Measurements from ENCODE around the gene NPHP4.
"Not testable (repeated sequence)": the region's sequence is repeated elsewhere in the genome, so short reads cannot be mapped to it uniquely, and the experiment has no call there.

The NPHP4 gene

DNA sequence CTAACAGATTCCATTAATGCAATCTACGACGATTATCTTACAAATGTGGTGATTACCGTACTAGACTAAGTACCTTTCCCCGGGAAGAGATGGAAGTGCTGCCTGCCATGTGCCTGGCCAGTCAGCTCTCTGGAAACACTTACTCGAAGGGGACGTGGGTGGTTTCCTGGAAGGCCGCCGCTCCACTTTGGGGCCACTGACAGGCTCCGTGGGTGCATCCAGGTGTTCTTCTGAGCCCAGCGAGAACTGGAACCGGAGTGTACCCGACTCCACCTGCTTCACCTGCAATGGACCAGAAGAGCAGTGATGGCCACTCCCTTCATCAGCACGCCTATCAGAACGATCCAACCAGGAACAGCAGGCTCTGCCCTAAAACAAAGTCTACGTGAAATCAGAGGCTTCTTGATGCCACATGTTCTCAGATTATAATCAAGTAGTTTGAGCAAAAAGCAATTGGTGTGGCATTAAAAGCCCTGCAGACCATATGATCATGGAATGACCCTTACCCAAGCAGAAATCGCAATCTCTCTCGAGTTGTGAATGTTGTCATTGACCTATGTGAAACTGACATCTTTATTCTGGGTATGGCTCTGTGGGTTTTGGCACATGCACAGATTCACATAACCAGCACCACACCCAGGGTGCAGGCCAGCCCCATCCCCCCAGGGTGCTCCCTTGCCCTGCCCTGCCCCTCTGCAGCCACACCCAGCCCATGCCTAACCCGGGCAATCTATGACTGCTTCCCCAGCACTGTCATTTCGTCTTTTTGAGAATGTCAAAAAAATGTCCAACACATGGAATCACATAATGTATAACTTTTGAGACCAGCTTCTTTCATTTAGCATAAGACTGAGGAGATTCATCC lies 64.5 kb downstream of the NPHP4 start:
- no peak for DNase-seq

GRCh38 chr1:5926686-5927435 lies 65.4 kb downstream of the NPHP4 start:
- DNase-seq: no peak

- DNase-seq: not testable (repeated sequence)
Observed at GRCh38 chr1:5922700-5923330, 69.4 kb downstream of the NPHP4 start.

DNA sequence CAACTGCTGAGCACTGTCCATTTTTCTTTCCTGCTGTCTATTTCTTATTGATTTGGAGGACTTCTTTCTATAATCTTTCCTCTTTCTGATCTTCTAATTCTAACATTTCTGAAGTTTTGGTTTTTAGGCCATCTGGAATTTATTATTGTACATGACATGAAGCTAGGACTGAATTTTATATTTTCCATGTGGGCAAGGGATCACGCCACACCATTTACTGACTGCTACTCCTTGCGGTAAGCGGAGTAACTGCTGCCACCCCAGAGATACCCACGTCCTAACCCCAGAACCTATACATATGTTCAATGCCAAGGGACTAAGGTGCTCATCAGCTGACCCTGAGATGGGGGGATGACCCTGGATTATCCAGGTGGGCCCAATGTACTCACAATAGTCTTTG lies 70.6 kb downstream of the NPHP4 start:
- DNase-seq: no peak

- no peak for DNase-seq
Observed at GRCh38 chr1:5921129-5921528, 71.1 kb downstream of the NPHP4 start.

DNA sequence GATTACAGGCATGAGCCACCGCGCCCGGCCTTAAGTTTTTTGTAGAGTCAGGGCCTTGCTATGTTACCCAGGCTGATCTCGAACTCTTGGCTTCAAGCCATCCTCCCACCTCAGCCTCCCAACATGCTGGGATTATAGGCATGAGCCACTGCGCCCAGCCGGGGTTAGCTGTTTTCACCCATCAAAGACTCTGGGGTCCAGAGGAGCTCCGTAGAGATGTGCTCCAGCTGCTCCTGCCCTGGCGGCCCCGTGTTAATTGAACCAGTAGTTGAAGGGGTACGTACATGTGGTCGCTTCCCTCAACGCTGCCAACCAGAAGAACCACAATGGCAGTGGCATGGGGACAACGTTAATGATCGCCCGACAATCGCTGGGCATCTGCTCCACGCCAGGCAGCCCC lies 72.0 kb downstream of the NPHP4 start:
- DNase-seq: no peak

- DNase-seq: no peak
Observed at GRCh38 chr1:5918275-5918649, 74.0 kb downstream of the NPHP4 start.

- DNase-seq: no peak
Observed at GRCh38 chr1:5917591-5918274, 74.5 kb downstream of the NPHP4 start.

GRCh38 chr1:5917281-5917590 lies 75.0 kb downstream of the NPHP4 start:
- DNase-seq: no peak

DNA sequence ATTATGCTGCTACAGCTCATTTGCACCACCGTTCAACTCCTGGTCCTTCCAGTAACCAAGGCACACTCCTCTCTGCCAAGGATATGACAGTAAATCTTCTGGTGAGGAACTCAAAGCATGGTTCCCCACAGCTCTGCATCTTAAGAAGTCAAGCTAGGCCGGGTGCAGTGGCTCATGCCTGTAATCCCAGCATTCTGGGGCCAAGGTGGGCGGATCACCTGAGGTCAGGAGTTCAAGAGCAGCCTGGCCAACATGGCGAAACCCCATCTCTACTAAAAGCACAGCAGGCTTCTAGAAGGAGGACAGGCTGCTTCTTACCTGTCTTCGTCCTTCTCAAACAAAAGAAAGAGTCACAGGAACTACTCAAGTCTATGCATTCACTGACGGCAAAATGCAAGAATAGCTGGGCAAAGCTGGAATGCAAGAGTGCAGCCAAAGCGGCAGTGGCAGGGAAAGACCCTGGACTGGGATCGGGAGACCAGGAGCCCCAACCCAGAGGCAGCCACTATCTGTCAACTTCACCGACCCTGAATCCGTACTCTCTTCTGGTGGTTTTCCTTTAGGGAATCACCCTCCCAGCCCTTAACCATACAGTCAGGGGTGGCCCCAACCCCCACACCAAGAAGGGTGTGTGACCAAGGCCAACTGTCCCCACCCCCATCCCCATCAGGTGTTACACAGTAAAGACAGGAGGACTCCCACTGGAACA lies 75.5 kb downstream of the NPHP4 start:
- DNase-seq: no peak

DNA sequence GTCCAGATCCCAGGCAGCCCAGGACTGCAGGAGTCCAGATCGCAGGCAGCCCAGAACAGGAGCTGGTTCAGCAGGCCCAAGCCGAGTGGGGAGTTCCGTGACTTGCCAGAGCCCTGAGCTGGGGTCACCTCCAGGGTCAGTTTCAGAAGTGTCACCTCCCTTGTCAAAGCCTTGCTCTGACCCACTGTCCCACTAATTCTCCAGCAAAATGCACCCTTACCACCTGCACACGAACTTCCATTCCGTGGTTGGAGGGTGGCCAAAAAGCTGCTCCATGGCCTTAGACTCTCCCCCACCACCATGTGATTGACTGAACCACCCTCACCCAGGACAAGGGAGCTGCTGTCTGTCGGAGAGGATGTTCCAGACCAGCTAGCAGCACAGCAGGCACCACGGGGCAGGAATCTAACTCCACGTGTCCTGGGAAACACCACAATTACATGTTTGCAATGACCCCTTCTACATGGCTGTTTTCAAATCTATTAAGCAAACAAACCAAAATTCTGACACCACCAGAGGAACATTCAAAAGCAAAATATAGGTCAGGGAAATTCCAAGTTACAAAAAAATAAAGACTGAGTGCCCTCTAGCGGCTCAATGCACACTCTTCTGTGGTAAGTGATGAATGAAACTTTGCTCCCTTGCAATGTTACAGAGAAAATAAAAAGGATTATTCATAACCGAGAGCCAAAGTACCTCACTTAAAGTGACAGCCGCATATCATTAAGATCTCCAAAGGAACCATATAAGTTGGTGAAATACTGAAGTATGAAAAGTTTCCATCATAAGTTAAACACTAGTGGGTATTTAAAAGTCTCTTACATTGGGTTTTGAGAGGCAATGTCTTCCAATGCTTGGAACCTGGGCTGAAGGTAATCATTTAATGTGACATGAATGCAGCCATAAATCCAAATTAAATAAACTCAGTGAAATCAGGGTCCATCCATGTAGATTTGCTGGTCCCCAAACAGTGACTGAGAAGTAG lies 76.3 kb downstream of the NPHP4 start:
- peak; percentile 10 for DNase-seq

DNA sequence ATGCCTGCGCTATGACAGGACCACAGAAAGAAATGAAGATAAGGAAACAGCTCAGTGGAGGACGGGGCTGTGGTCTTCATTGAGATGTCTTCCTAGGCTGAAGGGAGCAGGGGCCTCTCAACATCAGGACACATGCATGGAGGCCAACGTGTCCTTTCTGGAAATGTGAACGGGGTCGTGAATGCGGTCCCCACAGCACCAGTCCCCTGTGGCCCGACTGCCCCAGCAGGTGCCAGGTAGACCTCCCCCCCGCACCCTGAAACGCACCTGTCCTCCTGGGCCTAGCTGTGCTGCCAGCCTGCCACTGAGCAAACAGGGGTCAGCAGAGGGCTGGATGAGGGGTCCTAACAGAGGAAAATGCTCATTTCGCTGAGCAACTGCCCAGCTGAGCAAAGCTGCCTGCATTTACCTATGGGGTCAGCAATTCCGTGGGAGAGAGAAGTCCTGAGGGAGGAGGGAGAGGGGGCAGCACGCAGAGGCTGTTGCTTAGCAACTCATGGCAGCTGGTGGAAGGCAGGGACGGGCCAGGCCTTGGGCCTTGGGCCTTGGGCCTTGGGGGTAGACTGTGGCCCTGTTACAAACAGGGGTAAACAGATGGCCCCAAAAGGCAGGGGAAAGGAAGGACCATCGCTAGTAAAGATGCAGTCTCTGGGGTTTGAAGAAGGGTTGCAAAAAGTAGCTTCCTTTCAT lies 77.4 kb downstream of the NPHP4 start:
- no peak for DNase-seq

GRCh38 chr1:5913876-5914275 lies 78.3 kb downstream of the NPHP4 start:
- no peak for DNase-seq

DNA sequence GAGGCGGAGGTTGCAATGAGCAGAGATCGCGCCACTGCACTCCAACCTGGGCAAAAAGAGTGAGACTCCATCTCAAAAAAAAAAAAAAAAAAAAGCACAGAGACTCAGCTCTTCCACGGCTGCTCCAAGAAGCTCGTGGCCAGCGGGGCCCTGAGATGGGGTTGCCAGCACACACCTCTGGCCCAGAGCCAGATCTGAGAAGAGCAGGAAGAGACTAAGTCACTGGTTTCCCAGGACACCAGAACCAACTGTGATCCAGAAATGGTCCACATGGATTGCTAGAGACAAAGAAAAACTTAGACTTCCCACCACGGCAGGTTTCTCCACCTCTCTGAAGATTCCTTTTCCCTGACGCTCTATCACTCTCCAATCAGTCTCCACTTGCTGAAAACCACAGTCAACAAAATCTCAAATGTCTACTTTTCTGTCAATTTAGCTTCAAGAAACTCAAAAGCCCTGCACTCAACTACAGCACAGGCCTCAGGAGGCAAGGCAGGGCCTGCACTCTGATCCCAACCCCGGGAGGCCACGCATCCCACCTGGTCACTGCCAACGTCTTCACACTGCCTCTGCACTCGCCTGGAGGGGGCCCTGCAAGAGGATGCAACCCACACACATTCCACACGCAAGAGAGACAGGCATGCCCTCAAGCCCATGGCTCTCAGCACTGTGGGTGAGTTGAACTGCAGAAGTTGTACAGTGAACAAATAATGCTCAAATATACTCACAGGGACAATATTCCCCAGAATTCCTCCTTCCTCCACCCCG lies 79.0 kb downstream of the NPHP4 start:
- no peak for DNase-seq

DNA sequence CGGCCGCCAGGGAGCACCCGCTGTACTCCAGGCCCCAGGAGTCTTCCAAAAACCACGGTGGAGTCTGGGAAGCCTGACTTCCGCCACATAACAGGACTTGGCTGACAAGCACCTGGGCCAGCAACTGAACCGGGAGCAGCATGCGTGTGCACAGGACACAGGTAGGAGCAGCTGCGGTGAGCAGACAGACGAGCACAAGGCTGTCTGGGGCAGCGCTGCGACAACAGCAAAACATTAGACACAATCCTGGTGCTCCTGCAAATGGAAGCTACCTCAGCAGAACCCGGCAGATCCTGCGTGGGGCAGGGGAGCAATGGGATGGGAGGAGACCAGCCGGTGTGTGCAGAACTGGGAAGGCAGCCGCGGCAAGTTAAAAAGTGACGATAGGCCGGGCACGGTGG lies 80.4 kb downstream of the NPHP4 start:
- DNase-seq: no peak

DNA sequence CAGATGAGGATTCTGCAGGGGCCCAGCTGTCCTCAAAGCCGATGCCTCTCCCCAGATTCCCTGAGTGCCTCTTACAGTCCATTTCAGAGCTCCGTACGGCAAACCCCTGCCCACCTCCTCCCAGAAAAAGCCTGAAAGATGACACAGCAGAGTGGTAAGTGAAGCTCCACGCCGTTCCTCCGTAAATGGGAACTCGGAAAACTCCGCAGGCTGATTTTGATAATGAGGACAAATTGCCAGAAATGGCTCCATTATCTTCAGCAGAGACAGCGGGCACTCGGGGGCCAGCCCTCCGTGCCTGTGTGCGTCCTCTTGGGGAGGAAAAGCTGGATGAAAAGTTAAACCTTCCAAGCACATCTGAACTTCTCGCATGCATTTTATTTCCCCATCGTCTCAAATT lies 81.1 kb downstream of the NPHP4 start:
- DNase-seq: no peak

DNA sequence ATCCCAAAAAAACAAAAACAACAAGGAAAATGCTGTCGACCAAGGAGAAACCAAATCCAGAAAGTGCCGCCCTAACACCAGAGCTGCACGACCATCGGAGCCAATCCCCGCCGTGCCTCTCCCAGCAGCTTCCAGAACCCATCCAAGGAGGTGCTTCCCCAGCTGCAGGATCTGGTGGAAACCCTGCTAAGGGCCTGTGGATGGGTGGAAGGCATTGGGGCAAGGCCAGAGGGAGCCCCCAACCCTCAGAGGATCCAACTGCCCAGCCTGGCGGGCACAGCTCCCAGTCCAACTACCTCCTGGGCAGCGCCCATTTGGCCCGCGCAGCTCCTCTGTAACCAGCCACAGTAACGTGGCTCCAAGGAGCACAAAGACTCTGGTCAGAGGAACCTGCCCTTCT lies 81.6 kb downstream of the NPHP4 start:
- DNase-seq: no peak

- DNase-seq: no peak
Observed at GRCh38 chr1:5910276-5910620, 82.0 kb downstream of the NPHP4 start.

DNA sequence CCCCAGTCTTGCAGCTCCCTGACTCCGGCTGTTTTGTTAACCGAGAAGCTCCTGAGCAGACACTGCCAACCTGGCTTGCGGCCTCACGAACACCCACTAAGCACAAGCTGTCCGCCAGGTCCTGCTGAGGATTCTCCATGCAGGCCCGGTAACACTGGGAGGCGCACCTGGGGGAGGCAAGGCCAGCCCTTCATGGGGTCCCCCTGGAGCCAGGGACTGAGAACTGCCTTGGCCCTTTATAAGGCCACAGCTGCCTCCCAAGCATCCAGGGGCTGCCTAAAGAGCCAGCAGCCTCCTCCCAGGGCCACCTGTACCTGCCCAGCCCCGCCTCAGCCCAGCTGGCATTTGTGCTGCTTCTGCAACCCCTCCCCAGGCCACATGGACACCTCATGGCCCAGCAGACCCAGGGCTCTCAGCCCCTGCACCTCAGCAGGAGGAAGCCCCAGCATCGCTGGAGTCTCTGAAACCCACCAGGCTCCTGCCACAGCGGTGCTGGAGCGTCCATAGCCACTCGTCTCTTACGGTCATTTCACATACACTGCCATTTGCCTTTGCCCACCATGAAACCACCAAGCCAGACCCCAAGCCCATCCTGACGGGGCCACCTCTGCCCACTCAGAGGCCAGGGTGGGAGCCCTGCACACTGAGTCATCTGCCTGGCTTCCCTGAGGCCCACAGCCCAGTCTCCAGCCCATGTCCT lies 82.5 kb downstream of the NPHP4 start:
- no peak for DNase-seq

Data from stimulated activated naive CD4-positive, alpha-beta T cell treated with Interleukin-2 at 50 U/mL for 16 hours (primary cell).